Measurements from ENCODE around the gene HCST.

Gene HCST

DNA sequence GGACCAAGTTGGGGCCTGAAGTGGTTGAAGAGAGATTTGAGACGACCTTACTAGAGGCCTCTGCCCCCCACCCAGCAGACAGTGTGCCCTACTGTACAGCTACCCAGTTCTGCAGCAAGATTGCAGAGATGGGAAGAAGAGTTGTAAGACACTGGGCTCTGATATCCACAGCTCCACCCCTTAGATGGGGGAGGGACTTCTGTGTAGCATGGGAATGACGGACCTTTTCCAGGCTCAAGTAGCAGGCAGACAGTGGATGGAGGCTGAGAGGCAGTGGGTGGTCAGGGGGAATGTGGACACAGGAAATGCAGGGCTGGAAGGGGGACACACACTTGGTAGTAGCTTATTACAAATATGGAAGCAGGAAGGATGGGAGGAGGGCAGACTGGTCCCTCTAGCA lies 46.8 kb downstream of the HCST start:
- DNase-seq (ENCODE audit: low read depth) = no peak

More for the DNA sequence above, 46.8 kb downstream of the HCST start:
- TF ChIP-seq, protein P1, sequence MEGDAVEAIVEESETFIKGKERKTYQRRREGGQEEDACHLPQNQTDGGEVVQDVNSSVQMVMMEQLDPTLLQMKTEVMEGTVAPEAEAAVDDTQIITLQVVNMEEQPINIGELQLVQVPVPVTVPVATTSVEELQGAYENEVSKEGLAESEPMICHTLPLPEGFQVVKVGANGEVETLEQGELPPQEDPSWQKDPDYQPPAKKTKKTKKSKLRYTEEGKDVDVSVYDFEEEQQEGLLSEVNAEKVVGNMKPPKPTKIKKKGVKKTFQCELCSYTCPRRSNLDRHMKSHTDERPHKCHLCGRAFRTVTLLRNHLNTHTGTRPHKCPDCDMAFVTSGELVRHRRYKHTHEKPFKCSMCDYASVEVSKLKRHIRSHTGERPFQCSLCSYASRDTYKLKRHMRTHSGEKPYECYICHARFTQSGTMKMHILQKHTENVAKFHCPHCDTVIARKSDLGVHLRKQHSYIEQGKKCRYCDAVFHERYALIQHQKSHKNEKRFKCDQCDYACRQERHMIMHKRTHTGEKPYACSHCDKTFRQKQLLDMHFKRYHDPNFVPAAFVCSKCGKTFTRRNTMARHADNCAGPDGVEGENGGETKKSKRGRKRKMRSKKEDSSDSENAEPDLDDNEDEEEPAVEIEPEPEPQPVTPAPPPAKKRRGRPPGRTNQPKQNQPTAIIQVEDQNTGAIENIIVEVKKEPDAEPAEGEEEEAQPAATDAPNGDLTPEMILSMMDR (conservative IDR thresholded peaks at IDR 0.05; ENCODE audit: control insufficient read depth, insufficient read depth, low read depth, low read length) = no peak
- no peak overlapping the region for H3K4me3 ChIP-seq (ENCODE audit: control insufficient read depth, low read depth, low read length)

Data from fibroblast of mammary gland (primary cell).